Articular chondrocyte of knee joint (primary cell): ENCODE data around the gene KHDC1. TPM values are rescaled to one million over a fixed set of nuclear protein-coding genes. Genes with fewer than 3 reads are reported as not detected.

Experiments
- small RNA-seq: library from RNA; depleted of rRNA; stranded (forward); fragments of <200 nt; gene quantifications from one replicate; pipeline ENCODE3, GENCODE V24; 2012
- total RNA-seq: library from RNA; depleted of rRNA; stranded (reverse); fragments of >200 nt; gene quantifications from 2 replicates; pipeline ENCODE4 v1.2.3, GENCODE V29; 2012

KHDC1 gene, protein sequence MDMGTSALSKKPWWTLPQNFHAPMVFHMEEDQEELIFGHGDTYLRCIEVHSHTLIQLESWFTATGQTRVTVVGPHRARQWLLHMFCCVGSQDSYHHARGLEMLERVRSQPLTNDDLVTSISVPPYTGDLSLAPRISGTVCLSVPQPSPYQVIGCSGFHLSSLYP
- total RNA-seq, result 3.6 and 4.7 TPM in 2 replicates

GRCh38 chr6:73262671-73263569, at the start of gene KHDC1:
Gene KHDC1 (minus strand): TSS chr6:73263196. CDS start chr6:73242517, 20,679 bp downstream.

DNA sequence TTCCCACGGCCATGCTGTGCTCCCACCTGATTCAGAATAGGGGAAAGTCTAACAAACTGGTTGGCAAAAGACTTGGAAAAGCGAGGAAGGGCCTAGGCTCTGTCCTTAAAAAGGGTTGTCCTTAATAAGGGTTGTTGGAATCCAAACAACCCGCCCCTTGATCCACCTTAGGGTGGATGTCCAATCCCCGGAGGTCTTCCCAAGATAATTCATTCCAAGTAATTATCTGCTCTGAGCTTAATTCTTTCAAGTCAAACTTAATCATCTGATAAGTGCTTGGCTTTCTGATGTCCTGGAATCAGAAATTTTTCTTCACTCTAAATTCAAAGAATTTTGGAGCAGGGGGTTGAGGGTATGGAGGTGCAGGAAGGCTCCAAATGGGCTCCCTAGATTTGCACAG, 37.6 kb downstream of the KHDC1 start, which contains the start of gene KHDC1L:
KHDC1L (minus strand) TSS at position 101 of the 400 bp plus-strand sequence; CDS start at position 13, 88 bp downstream.

Small RNA genes within 50 kb of the gene (small RNA-seq; reads per million reads assigned to genes)
- not detected for gene RPSAP41

Other genes with a start within 250 kb of the KHDC1 start
- gene KHDC1L, start 37.7 kb downstream of the KHDC1 start, total RNA-seq, result 0.26 and 0.54 TPM in 2 replicates
- not detected in 2 replicates for gene DPPA5, start 91.1 kb upstream of the KHDC1 start, total RNA-seq
- gene KHDC3L, start 99.5 kb upstream of the KHDC1 start, total RNA-seq, result not detected in 2 replicates
- gene OOEP, start 106.7 kb upstream of the KHDC1 start, total RNA-seq, result 0.39 and 0.43 TPM in 2 replicates
- 2.8 and 4.6 TPM in 2 replicates for gene DDX43, start 131.6 kb upstream of the KHDC1 start, total RNA-seq
- gene CGAS, start 189.1 kb upstream of the KHDC1 start, total RNA-seq, result 7.2 and 7.9 TPM in 2 replicates
- 37.0 and 42.9 TPM in 2 replicates for gene MTO1, start 198.5 kb upstream of the KHDC1 start, total RNA-seq